ENCODE measurements around the gene HS6ST3. TPM values are rescaled to one million over a fixed set of nuclear protein-coding genes. Genes with fewer than 3 reads are reported as not detected.

The HS6ST3 gene
- total and polyA plus RNA-seq, 9 of the 15 experiments (the other 6 are each of a cell fraction or from before 2014, with no cell fraction given): not detected

GRCh38 chr13:96637039-96637438, 547.1 kb downstream of the HS6ST3 start (continued):
- TF ChIP-seq NR3C1 (CRISPR knock-in tag; IDR thresholded peaks at IDR 0.05) (no peak), MBD2 (IDR thresholded peaks at IDR 0.05; ENCODE audit: borderline replicate concordance, low read depth) (no peak)

- Histone ChIP-seq H3K27me3 (ENCODE audit: control insufficient read depth in 2 of 2, insufficient read depth in 2 of 2, low read length in 2 of 2) (no peaks in the 10 kb centered on the region), H3K79me2 (ENCODE audit: control insufficient read depth, insufficient read depth, low read length) (no peaks in the 10 kb centered on the region), H3K9ac (ENCODE audit: insufficient read depth in 1 of 2, low read depth in 2 of 2, low read length in 2 of 2) (no peak overlapping the region), H4K20me1 (replicated peaks; ENCODE audit: control insufficient read depth, insufficient read depth, low read length) (no peaks in the 10 kb centered on the region), H3K4me1 (replicated peaks in 1 of 2; ENCODE audit: control insufficient read depth in 2 of 2, insufficient read depth in 2 of 2, low read length in 2 of 2) (no peaks in the 10 kb centered on the region), H3K27ac (ENCODE audit: extremely low read depth, low read depth, low read length) (no peak overlapping the region), H3K4me3 (no peak overlapping the region), H3K36me3 (ENCODE audit: control insufficient read depth, insufficient read depth, low read length) (no peaks in the 10 kb centered on the region), H2AFZ (ENCODE audit: low read depth, low read length) (no peak overlapping the region), H3K9me1 (ENCODE audit: control insufficient read depth, insufficient read depth, low read length) (no peaks in the 10 kb centered on the region), H3K4me2 (ENCODE audit: insufficient read depth, low read length) (no peak overlapping the region), H3K9me3 (replicated peaks; ENCODE audit: control insufficient read depth, insufficient read depth, low read depth, low read length) (no peaks in the 10 kb centered on the region)
- ChIA-PET CTCF (ENCODE audit: low intra/inter-chr PET ratio) (no interaction called here), POLR2A (no interaction called here)
- ATAC-seq (no peak), FAIRE-seq (no peak), DNase-seq (ENCODE audit: extremely low read depth in 1 of 4, low spot score in 3 of 4) (no peak)
- WGBS (ENCODE audit: insufficient coverage, low coverage, missing lambda C conversion rate): 0% methylated on average over 3 of the region's 3 CpGs
- no TSS peak for BruUV-seq (replicated peaks)
- TF ChIP-seq U2AF2 (optimal IDR thresholded peaks at IDR 0.05; ENCODE audit: low read depth, low read length) (no peak), EZH2 (IDR thresholded peaks at IDR 0.05; ENCODE audit: borderline replicate concordance, low read depth, low read length) (no peak), PURB (CRISPR knock-in tag; IDR thresholded peaks at IDR 0.05; ENCODE audit: low read depth) (no peak), ETV6 (IDR thresholded peaks at IDR 0.05; ENCODE audit: borderline replicate concordance in 1 of 2, low read depth in 2 of 2, low read length in 1 of 2) (no peak), ETV6 (CRISPR knock-in tag; IDR thresholded peaks at IDR 0.05; ENCODE audit: borderline replicate concordance) (no peak), DMBX1 (CRISPR knock-in tag; IDR thresholded peaks at IDR 0.05; ENCODE audit: borderline replicate concordance) (no peak), CREB3L1 (IDR thresholded peaks at IDR 0.05; ENCODE audit: borderline replicate concordance, low read depth) (no peak), UBTF (IDR thresholded peaks at IDR 0.05; ENCODE audit: borderline replicate concordance in 1 of 2, low read depth in 2 of 2, low read length in 2 of 2) (no peak), PTTG1 (tag; IDR thresholded peaks at IDR 0.05; ENCODE audit: low read depth) (no peak), HES1 (IDR thresholded peaks at IDR 0.05; ENCODE audit: low read depth) (no peak)
- intact Hi-C loops (cut with micrococcal nuclease): no loop called here
- in situ Hi-C loops (cut with MboI): no loop called here
These were observed 556.2 kb downstream of the HS6ST3 start for GRCh38 chr13:96646101-96646500.
